ENCODE data around the gene EBLN2.

Gene EBLN2

DNA sequence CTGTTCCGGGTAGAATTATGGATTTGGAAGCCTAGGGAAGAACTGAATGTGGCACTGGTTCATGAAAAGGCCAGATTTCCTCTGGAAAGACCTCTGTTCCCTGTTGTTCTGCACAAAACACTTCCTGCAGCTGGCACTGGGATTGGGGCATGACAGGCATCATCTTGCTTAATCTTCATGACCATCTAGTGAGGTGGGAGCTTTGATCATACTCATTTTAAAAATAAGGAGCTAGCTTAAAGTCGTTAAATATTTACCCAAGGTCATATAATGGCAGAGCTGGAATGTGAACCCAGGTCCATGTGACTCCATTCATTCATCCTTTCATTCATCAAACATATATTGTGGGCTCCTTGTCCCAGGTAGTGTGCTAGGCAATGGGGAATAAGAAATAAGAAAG is 40.4 kb downstream of the EBLN2 start:
- H3K9me3 ChIP-seq = no peaks in the 10 kb centered on the region
- H3K4me1 ChIP-seq (ENCODE audit: control insufficient read depth in 1 of 2, insufficient read depth in 1 of 2, low read depth in 1 of 2, low read length in 1 of 2) = peaks cover 0 to 4% of the 10 kb centered on the region in 2 experiments
- no peaks in the 10 kb centered on the region for H3K27me3 ChIP-seq
- TF ChIP-seq CTCF (IDR thresholded peaks at IDR 0.05) = no peak
- H3K36me3 ChIP-seq = no peaks in the 10 kb centered on the region
- no peak overlapping the region for H3K27ac ChIP-seq
- no peak overlapping the region for H3K4me3 ChIP-seq (ENCODE audit: low read depth in 1 of 2, low read length in 1 of 2)

- Histone ChIP-seq H3K36me3 (no peaks in the 10 kb centered on the region), H3K9me3 (no peaks in the 10 kb centered on the region), H3K4me3 (ENCODE audit: low read depth in 1 of 2, low read length in 1 of 2) (no peak overlapping the region), H3K4me1 (ENCODE audit: control insufficient read depth in 1 of 2, insufficient read depth in 1 of 2, low read depth in 1 of 2, low read length in 1 of 2) (no peaks in the 10 kb centered on the region), H3K27me3 (peaks cover 7% of the 10 kb centered on the region), H3K27ac (no peak overlapping the region)
- no peak for TF ChIP-seq CTCF (IDR thresholded peaks at IDR 0.05)
These were observed 45.8 kb downstream of the EBLN2 start for GRCh38 chr3:73107215-73107614.

DNA sequence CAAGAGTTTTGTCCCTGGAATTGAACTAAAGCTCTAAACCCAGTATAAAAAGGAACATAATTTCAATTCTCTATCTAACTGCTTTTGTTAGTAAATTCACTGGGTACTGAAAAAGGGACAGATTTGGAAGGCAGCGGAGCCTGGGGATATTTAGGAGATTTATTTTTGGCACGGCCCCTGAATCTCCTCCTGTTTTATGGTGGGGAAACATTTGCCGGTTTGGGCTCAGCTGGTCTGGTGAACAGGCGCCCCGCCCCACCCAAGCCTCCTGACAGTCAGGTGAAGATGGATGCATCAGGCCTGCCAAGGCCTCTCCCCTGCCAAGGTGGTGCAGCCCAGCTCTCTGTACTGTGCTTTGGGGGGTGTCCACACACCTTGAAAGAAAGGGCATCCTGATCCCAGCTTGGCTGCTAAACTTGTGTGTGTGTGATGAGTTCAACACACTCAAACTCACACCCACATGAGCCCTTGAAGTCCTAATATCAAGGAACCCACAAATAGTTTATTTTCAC is 46.3 kb downstream of the EBLN2 start:
- Histone ChIP-seq H3K4me3 (ENCODE audit: low read depth in 1 of 2, low read length in 1 of 2) (no peak overlapping the region), H3K27ac (no peak overlapping the region), H3K36me3 (no peaks in the 10 kb centered on the region), H3K9me3 (no peaks in the 10 kb centered on the region), H3K4me1 (ENCODE audit: control insufficient read depth in 1 of 2, insufficient read depth in 1 of 2, low read depth in 1 of 2, low read length in 1 of 2) (no peaks in the 10 kb centered on the region), H3K27me3 (peaks cover 11% of the 10 kb centered on the region)
- no peak for TF ChIP-seq CTCF (IDR thresholded peaks at IDR 0.05)

DNA sequence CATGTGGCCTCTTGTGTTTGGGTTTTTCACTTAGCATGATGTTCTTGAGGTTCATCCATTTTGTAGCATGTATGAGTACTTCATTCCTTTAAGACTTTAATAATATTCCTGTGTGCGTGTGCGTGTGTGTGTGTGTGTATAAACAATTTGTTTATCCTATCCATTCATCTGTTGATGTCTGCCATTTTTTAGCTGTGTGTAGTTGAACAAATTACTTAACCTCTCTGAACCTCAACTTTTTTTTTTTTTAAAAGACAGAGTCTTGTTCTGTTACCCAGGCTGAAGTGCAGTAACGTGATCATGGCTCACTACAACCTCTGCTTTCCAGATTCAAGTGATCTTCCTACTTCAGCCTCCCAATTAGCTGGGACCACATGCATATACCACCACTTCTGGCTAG is 47.3 kb downstream of the EBLN2 start:
- no peaks in the 10 kb centered on the region for H3K9me3 ChIP-seq
- no peak for TF ChIP-seq CTCF (IDR thresholded peaks at IDR 0.05)

GRCh38 chr3:73110530-73110929 is 49.1 kb downstream of the EBLN2 start:
- Histone ChIP-seq H3K4me1 (ENCODE audit: control insufficient read depth in 1 of 2, insufficient read depth in 1 of 2, low read depth in 1 of 2, low read length in 1 of 2) (no peaks in the 10 kb centered on the region), H3K27ac (no peak overlapping the region), H3K27me3 (peaks cover 11% of the 10 kb centered on the region), H3K4me3 (ENCODE audit: low read depth in 1 of 2, low read length in 1 of 2) (no peak overlapping the region), H3K9me3 (no peaks in the 10 kb centered on the region), H3K36me3 (no peaks in the 10 kb centered on the region)
- no peak for TF ChIP-seq CTCF (IDR thresholded peaks at IDR 0.05)

More for the DNA sequence above, 47.3 kb downstream of the EBLN2 start:
- H3K27ac ChIP-seq = no peak overlapping the region
- no peaks in the 10 kb centered on the region for H3K4me1 ChIP-seq (ENCODE audit: control insufficient read depth in 1 of 2, insufficient read depth in 1 of 2, low read depth in 1 of 2, low read length in 1 of 2)
- no peak overlapping the region for H3K4me3 ChIP-seq (ENCODE audit: low read depth in 1 of 2, low read length in 1 of 2)
- H3K27me3 ChIP-seq = peaks cover 11% of the 10 kb centered on the region
- no peaks in the 10 kb centered on the region for H3K36me3 ChIP-seq
